Right ventricle myocardium superior (tissue), 1 donor: ENCODE data around the gene GSDMA. TPM values are rescaled to one million over a fixed set of nuclear protein-coding genes. Genes with fewer than 3 reads are reported as not detected.
A peak's percentile ranks its signal among the peaks of the same experiment; 100 is the strongest.

Source experiments
- ATAC-seq: fragments of 200-7000 bp; cut with Tn5 transposase; one replicate; pipeline ENCODE4 v1.9.1; 2020; ENCODE audit warnings: mild to moderate bottlenecking; ENCODE audit not compliant: poor library complexity
- DNase-seq: peaks from one replicate; pipeline ENCODE4 v3.0.0-alpha.2; 2020
- intact Hi-C: fragments of 100-400 bp; cut with DNase I; formaldehyde crosslinking; loops from one replicate; pipeline ENCODE4 v1.11.2; 2022
- total RNA-seq: library from RNA; stranded (reverse); fragmentation: NEBNext Ultra II Directional; extraction: Animal tissue kit (Norgen Biotek cat#: 25700); gene quantifications from one replicate; pipeline ENCODE4 v1.2.1, GENCODE V29; 2021
- donor health status: DM: no; HTN: yes; CAD: no; lungs with severe emphysema.

GSDMA gene
- total RNA-seq, 1 donor from 2014 or later = 0.40 TPM

DNA sequence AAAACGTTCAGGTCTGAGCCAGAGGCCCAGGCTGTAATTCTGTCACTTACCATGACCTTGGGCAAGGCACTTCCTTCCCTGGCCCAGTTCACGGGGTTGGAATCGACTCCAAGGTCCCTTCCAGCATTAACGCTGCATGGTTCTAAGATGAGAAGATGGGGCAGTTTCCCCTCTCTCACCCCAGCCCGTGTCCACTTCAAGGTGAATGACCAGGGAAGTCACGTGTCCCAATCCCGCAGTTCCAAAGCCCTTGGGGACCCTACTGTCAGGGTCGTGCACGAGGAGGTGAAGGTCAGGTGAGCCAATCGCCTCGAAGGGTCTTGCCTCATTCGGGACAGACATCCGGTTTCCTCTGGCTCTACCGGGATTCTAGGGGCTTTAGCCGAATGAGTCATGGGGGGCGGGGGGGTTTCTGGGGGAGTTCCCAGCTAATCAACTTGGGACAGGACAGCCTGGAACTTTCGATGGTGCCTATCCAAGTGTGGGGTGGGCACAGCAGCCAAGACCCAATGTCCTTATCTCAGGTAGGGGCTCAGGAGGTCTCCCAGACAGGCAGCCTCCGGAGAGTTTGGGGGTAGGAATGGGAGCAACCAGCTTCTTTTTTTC lies 51.7 kb downstream of the GSDMA start:
- ATAC-seq = peak; percentile 8
- intact Hi-C loops = no loop called here
- peak; percentile 34 for DNase-seq

DNA sequence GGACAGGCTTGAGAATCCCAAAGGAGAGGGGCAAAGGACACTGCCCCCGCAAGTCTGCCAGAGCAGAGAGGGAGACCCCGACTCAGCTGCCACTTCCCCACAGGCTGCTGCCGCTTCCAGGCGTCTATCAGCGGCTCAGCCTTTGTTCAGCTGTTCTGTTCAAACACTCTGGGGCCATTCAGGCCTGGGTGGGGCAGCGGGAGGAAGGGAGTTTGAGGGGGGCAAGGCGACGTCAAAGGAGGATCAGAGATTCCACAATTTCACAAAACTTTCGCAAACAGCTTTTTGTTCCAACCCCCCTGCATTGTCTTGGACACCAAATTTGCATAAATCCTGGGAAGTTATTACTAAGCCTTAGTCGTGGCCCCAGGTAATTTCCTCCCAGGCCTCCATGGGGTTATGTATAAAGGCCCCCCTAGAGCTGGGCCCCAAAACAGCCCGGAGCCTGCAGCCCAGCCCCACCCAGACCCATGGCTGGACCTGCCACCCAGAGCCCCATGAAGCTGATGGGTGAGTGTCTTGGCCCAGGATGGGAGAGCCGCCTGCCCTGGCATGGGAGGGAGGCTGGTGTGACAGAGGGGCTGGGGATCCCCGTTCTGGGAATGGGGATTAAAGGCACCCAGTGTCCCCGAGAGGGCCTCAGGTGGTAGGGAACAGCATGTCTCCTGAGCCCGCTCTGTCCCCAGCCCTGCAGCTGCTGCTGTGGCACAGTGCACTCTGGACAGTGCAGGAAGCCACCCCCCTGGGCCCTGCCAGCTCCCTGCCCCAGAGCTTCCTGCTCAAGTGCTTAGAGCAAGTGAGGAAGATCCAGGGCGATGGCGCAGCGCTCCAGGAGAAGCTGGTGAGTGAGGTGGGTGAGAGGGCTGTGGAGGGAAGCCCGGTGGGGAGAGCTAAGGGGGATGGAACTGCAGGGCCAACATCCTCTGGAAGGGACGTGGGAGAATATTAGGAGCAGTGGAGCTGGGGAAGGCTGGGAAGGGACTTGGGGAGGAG lies 52.5 kb downstream of the GSDMA start, which contains the start of gene CSF3:
CSF3 (plus strand) TSS at position 436 of the 993 bp plus-strand sequence; CDS start at position 471, 35 bp downstream.
- intact Hi-C loops = loop anchor here (5.0 kb wide), 1 partner anchor 152 kb away; no protein-coding TSS in a partner anchor
- no peak for ATAC-seq

DNA sequence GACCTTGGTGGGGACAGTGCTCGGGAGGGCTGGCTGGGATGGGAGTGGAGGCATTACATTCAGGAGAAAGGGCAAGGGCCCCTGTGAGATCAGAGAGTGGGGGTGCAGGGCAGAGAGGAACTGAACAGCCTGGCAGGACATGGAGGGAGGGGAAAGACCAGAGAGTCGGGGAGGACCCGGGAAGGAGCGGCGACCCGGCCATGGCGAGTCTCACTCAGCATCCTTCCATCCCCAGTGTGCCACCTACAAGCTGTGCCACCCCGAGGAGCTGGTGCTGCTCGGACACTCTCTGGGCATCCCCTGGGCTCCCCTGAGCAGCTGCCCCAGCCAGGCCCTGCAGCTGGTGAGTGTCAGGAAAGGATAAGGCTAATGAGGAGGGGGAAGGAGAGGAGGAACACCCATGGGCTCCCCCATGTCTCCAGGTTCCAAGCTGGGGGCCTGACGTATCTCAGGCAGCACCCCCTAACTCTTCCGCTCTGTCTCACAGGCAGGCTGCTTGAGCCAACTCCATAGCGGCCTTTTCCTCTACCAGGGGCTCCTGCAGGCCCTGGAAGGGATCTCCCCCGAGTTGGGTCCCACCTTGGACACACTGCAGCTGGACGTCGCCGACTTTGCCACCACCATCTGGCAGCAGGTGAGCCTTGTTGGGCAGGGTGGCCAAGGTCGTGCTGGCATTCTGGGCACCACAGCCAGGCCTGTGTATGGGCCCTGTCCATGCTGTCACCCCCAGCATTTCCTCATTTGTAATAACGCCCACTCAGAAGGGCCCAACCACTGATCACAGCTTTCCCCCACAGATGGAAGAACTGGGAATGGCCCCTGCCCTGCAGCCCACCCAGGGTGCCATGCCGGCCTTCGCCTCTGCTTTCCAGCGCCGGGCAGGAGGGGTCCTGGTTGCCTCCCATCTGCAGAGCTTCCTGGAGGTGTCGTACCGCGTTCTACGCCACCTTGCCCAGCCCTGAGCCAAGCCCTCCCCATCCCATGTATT lies 53.5 kb downstream of the GSDMA start:
- intact Hi-C loops = loop anchor here (5.0 kb wide), 1 partner anchor 151 kb away; no protein-coding TSS in a partner anchor
- no peak for ATAC-seq
- DNase-seq = peak; percentile 30

More for the DNA sequence above, 52.5 kb downstream of the GSDMA start, which contains the start of gene CSF3:
- peak; percentile 38 for DNase-seq

DNA sequence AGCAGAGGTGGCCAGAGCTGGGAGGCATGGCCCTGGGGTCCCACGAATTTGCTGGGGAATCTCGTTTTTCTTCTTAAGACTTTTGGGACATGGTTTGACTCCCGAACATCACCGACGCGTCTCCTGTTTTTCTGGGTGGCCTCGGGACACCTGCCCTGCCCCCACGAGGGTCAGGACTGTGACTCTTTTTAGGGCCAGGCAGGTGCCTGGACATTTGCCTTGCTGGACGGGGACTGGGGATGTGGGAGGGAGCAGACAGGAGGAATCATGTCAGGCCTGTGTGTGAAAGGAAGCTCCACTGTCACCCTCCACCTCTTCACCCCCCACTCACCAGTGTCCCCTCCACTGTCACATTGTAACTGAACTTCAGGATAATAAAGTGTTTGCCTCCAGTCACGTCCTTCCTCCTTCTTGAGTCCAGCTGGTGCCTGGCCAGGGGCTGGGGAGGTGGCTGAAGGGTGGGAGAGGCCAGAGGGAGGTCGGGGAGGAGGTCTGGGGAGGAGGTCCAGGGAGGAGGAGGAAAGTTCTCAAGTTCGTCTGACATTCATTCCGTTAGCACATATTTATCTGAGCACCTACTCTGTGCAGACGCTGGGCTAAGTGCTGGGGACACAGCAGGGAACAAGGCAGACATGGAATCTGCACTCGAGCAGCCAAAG lies 54.7 kb downstream of the GSDMA start:
- no peak for ATAC-seq
- intact Hi-C loops = loop anchor here (5.0 kb wide), 1 partner anchor 150 kb away; no protein-coding TSS in a partner anchor
- peak; percentile 64 for DNase-seq

DNA sequence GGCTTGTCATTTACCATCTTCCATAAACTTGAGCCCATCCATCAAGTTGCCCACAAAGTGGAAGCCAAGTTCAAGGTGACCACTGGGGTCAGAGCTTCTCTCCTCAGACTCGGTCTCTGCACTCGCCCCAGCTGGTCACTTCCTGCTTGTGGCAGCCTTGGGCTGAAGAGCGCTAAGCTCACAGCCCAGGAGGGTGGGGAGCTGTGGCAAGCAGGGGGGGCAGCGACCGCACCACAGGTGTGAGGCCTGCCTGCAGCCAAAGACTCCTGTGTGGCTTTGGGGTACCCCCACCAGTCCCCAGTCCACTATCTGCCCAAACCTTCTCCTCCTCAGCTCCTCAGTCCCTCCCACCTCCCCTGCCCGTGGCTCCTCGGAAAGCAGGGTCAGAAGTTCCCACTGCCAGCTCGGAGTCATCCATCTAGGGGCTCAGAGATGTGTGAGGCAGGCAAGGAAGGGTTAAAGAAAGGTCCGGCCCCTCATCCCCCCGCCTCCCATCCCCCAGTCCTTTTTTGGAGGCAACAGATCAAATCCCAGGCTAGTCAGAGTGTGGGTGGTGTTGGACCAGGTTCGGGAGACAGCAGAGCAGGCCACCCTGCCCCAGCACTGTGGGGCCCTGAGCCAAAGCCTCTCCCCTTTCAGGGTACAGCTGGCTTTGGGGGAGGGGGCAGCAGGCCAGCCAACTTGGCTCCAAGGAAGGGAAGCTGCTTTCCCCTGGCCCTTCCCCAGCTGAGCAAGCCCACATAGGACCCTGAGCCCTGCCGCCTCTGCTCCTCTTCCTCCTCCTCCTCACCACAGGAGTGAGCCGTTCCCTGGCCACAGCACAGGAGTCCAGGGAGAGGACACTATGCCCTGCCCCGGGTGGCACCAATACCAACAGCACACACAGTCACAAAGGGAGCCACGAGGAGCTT lies 55.7 kb downstream of the GSDMA start:
- peak; percentile 68 for DNase-seq
- intact Hi-C loops = loop anchor here (5.0 kb wide), 1 partner anchor 149 kb away; no protein-coding TSS in a partner anchor
- ATAC-seq = peak; percentile 28

DNA sequence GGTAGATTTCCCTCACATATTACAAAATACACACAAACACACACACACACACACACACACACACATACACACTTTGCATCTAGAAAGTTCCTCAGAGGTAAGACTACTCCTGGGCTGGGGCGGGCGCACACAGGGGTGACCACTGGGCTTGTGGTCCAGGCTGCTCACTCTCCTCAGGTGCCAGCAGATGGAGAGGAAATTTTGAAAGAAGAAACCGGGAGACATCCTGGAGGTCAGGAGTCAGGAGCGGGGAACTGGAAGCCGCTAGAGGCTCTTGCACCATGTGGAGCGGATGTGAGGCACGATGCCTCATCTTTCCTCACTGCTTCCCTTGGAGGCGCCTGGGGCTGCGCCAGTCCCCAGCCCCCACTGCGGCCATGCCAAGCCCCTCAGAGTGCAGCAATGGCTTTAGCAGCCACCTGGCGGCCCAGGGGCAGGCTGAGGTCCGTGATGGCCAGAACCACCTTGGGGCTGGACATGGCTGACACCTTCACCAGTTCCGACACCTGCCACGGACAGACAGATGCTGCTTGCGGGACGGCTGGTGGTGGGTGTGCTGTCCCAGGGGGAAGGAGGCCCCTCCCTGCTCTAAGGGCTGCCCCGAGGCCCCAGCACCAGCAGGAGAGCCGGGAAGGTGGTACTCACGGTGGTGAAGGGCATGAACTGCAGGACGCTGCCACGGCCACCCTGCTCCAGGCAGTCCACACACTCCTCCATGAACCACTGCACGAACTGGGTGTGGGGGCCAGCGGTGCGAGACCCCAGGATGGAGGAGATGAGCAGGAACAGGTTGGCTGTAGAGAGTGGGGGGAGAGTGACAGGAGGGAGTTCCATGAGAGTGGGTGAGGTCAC lies 56.6 kb downstream of the GSDMA start:
- intact Hi-C loops = loop anchor here (5.0 kb wide), 1 partner anchor 148 kb away; no protein-coding TSS in a partner anchor
- peak; percentile 47 for DNase-seq
- ATAC-seq = no peak

DNA sequence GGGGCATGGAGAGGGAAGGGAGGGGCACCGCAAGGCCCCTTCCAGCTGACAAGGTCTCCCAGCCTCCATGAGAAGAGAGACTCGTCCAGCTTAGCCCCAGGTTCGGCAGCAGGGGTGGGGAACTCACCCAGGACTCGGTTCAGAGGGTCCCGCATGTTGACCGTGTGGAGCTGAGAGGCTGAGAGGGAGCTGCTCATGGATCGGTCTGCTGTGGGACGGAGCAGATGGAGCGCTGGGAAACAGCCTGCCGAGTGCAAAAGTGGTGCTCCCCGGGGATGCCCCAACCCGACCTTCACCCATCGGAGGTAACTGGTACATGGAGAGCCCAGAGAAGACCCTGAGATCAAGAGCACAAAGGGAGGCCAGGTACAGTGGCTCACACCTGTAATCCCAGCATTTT lies 57.3 kb downstream of the GSDMA start:
- ATAC-seq (no peak), DNase-seq (peak; percentile 26)
- intact Hi-C loops = no loop called here

DNA sequence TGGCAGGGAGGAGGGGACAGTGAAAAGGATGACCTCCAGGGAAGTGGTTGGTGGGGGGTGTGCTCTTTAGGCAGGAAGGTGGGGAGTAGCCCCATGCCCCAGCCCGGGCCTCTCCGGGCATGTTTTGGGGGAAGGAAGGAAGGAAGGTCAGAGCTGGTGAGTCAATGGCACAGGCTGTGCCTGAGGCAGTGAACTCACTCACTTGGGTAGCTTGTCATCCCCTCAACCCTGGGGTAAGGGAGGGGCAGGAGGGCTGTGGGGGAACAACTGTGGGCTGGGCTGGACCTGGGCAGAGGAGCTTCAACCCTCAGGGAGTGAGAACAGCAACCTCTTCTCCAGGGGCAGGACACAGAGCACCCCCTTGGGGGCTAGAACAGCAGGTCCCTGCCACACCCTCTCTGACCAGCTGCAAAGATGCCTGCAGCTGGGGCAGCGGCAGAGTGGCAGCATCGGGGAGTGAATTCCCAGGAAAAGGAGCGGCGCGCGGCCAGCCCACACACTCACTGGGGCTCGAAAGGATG lies 58.7 kb downstream of the GSDMA start:
- intact Hi-C loops = no loop called here
- ATAC-seq (no peak), DNase-seq (no peak)

DNA sequence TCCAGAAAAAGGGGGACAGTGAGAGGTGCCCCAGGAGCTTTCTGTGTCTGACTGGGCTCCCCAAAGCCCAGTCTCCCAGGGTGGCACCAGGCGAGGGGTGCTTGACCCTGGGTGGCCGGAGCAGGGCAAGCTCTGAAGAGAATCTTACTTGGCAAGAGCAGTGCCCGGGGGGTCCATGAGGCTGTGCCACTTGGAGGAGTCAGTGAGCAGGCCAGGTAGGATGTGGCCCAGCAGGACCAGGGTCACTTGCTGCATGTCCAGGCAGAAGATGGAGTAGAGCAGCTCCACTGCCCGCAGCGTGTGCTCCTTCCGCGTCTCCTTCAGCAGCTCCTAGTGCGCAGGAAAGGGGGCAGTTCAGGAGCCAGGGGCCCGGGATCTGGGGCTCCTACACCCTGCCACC lies 59.7 kb downstream of the GSDMA start:
- DNase-seq (no peak), ATAC-seq (no peak)
- intact Hi-C loops = no loop called here

DNA sequence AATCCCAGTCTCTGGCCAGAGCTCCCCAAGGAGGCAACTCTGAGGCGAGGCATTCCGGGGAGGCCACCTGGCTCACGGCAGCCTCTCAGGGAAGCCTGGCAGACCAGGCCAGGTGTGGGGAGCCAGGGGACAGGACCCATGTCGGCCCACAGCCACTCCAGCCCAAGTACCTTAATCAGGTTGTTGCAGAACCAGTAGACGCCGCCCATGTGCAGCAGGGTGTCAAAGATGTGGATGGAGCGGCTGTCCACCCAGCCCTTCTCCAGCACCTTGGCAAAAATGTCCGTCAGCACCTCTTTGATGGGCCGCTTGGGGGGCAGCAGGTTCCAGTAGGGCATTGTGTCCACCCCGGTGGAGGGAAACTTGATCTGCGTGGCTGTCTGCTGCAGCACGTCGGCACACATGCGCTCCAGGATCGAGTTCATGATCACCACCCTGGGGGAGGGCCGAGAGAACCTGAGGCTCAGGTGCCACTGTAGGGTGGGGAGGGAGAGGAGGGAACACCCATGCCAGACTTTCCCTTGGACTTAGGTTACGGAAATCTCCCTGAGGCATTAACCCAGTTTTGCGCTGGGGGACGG lies 60.2 kb downstream of the GSDMA start:
- DNase-seq = no peak
- no peak for ATAC-seq
- intact Hi-C loops = no loop called here

DNA sequence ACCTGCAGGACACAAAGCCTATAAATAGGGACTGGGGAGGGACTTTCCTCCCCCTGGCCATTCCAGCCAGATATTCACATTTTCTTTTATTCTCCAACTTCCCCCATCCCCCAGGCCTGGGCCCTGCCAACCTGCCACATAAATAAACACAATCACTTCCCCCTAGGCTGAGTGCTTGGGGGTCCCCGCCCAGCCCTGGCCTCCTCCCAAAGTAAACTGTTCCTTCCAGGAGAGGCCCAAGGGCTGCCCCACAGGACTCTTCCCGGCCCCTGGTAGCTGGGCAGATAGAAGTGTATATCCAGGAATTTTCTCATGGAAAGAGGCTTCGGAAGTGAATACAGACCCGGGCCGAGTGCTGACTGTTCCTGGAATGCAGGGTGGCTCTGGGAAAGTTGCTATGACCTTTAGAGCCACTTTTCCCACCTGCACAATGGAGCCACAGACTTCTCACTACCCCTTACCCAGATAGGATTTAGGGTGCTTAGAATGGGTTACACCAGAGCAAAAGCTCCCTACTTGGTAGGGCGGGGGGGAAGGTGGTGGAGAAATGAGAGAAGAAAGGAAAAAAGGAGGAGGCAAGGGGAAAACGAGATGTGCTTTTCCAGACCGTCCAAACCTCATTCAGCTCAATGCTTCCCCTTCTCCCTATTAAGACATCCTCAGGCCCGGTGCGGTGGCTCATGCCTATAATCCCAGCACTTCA lies 60.9 kb downstream of the GSDMA start:
- DNase-seq (peak; percentile 64), ATAC-seq (no peak)
- intact Hi-C loops = no loop called here

DNA sequence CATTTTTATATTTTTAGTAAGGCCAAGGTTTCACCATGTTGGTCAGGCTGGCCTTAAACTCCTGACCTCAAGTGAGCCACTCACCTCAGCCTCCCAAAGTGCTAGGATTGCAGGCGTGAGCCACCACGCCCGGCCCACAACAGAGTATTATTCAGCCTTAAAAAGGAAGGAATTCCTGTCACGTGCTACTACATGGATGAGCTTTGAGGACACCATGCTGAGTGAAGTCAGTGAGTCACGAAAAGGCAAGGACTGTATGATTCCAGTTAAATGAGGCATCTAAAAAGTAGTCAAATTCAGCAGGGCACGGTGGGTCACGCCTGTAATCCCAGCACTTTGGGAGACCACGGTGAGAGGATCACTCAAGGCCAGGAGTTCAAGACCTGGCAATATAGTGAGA lies 62.1 kb downstream of the GSDMA start:
- no peak for ATAC-seq
- DNase-seq = no peak
- intact Hi-C loops = no loop called here

DNA sequence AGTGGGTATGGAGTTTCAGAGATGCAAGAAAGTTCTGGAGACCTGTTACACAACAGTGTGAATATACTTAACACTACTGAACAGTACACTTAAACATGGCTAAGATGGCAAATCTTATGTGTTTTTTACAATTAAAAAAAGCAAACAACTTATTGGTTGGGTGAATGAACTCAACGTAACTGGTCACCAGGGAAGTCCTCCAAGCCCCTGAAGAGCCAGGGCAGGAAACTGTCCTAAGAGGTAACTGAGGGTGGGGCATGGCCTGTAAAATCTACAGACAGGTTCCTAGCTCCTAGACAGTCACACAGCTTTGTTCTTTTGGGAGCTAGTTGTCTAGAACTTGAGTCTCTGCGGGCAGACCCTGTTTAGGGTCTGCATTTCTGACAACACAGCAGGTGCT lies 62.8 kb downstream of the GSDMA start:
- intact Hi-C loops = no loop called here
- ATAC-seq (no peak), DNase-seq (no peak)

DNA sequence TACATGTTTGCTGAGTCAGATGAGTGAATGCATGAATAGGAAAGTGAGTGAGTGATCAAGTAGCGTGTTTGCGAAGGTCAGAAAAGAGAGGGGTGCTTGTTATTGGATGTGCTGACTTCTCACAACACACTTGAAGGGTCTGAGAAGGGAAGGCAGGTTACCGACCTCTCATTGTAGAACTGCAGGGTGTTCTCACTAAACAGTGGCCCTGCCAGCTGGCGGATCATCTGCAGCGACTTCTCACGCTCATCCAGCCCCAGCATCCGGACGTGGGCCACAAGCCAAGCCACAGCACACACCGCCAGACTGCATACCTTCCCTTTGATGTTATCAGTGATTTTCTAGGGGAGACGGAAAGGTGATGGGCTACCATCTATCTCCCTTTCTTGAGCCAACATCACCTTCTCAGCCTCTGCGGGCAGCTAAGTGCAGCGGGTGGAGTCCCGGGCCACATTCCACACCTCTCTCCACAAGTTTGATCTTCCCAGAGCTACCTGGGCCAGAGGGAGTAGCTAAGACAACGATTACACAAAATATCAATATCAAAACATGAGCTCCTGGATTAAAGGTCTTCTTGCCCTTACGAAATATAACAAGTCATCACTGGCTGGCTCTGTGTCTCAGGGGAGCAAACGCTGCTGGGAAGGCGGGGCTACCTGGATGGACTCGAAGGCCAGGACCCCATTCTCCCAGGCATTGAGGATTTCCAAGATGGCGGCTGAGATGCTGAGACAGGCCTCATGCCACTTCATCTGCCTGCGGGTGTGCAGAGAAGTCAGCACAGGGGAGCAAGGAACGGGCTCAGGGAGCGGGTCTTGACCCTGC lies 63.4 kb downstream of the GSDMA start:
- intact Hi-C loops = no loop called here
- ATAC-seq (no peak), DNase-seq (no peak)
